ENCODE results near the gene CGNL1. TPM values are rescaled to one million over a fixed set of nuclear protein-coding genes. Genes with fewer than 3 reads are reported as not detected.

The CGNL1 gene
- total RNA-seq, 4 donors from 2014 or later: 1.6 to 3.3 (median 2.6) TPM

DNA sequence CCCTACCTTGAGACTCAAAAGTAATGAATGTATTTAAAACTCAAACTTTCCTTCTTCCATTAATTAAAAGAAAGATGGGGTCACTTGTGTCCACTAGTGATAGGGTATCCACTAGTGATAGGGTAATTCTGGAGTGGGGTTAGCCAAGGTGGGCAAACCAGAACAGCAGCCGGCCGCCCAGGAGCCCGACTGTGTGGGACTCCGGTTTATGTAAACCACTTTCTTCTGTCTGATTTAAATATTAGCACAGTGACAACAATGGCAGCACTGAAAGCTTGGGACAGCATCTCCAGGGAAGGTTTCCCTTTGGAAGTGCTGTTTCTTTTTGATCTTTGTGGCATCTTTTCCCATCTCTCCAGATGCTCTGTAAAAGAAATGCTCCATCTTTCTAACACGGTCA lies 216.1 kb downstream of the CGNL1 start:
- TF ChIP-seq CTCF (IDR thresholded peaks at IDR 0.05; ENCODE audit: low read depth): no peak

GRCh38 chr15:57592836-57593420 lies 216.6 kb downstream of the CGNL1 start:
- no peak for TF ChIP-seq CTCF (IDR thresholded peaks at IDR 0.05; ENCODE audit: low read depth)

DNA sequence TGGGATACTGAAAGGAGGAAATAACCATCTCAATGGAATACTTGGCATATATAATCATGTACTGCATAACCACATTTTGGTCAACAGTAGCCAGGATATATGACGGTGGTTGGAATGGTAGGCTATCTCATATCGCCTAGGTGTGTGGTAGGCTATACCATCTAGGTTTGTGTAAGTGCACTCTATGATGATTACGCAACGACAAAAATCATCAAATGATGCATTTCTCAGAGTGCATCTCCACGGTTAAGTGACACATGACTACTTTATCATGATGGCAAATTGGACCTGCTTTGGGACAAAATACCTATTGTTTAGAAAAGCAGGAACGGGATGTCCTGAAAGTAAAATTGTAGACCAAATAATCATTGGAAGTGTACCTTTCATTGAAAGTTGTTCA lies 218.2 kb downstream of the CGNL1 start:
- no peak for TF ChIP-seq CTCF (IDR thresholded peaks at IDR 0.05; ENCODE audit: low read depth)

GRCh38 chr15:57595011-57595866 lies 218.9 kb downstream of the CGNL1 start:
- no peak for TF ChIP-seq CTCF (IDR thresholded peaks at IDR 0.05; ENCODE audit: low read depth)

DNA sequence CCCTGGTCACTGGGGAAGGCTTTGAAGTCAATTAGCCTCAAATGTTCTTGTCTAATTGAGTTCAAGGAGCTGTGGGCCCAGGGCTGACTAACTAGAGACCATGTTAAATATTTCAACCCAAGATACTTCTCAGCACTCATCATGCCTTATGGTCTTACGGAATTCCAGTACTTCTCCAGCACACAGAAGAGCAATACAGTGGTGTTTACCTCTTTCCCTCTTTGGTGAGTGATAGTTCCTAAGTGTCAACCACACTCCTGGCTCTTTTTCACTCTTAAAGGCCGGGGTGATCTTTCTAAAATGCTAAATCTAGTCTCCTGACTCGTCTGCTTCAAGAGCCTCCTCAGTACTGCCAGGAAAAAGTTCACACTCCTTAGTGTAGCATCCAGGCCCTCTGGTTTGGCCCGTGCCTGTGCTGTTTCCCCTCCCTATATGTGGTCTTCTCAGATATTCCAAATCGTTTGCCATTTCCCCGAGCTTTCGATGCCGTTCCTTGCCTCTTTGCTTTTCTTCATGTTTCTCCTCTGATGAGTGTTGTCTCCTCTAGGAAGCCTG lies 220.1 kb downstream of the CGNL1 start:
- no peak for TF ChIP-seq CTCF (IDR thresholded peaks at IDR 0.05; ENCODE audit: low read depth)

DNA sequence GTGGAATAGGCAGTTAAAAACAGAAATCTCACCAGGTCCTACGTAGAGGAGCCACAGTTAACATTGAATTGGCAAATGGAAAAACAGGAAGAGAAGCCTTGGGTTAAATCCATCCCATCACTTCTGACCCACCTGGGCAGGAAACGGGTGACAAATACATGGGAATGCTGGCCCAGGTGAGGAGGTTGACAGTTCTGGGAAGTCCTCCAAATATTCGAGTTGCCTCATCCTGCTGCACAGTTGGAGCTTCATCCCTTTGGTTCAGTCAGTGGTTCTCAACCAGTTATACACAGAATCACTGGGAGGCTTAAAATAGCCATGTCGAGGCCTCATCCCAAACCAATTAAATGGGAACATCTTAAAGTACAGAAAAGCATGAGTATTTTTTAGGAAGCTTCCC lies 220.7 kb downstream of the CGNL1 start:
- no peak for TF ChIP-seq CTCF (IDR thresholded peaks at IDR 0.05; ENCODE audit: low read depth)

- no peak for TF ChIP-seq CTCF (IDR thresholded peaks at IDR 0.05; ENCODE audit: low read depth)
These were observed 221.1 kb downstream of the CGNL1 start for GRCh38 chr15:57597431-57597830.
